Thymus (tissue), 11 donors: ENCODE measurements around the gene CHMP4A. TPM values are rescaled to one million over a fixed set of nuclear protein-coding genes. Genes with fewer than 3 reads are reported as not detected.
A peak's percentile ranks its signal among the peaks of the same experiment; 100 is the strongest.

Experiments used
- DNase-seq, 9 donors: peaks; one replicate each; pipeline ENCODE4 v3.0.0-alpha.2; 2013; ENCODE audit warnings: low spot score in 9 of 9, low read depth in 6 of 9, missing footprints in 1 of 9
- H3K27ac ChIP-seq, 2 donors: one replicate each; pipeline ENCODE4 v1.5.1; 2013; ENCODE audit warnings: control low read depth in 1 of 2, low read depth in 1 of 2, low read length in 1 of 2, mild to moderate bottlenecking in 1 of 2, moderate library complexity in 1 of 2
- H3K27me3 ChIP-seq, 2 donors: one replicate each; pipeline ENCODE4 v1.5.1; 2013; ENCODE audit warnings: low read length in 1 of 2; ENCODE audit not compliant: control insufficient read depth in 2 of 2, insufficient read depth in 1 of 2
- H3K36me3 ChIP-seq, 2 donors: one replicate each; pipeline ENCODE4 v1.5.1; 2013; ENCODE audit warnings: low read length in 1 of 2, mild to moderate bottlenecking in 1 of 2, moderate library complexity in 1 of 2; ENCODE audit not compliant: control insufficient read depth in 2 of 2, insufficient read depth in 2 of 2
- H3K4me1 ChIP-seq, 2 donors: one replicate each; pipeline ENCODE4 v1.5.1; 2013; ENCODE audit warnings: low read length in 2 of 2; ENCODE audit not compliant: control insufficient read depth in 2 of 2, insufficient read depth in 2 of 2
- H3K4me3 ChIP-seq, 2 donors: one replicate each; pipeline ENCODE4 v1.5.1; 2013; ENCODE audit warnings: low read length in 2 of 2, control low read depth in 1 of 2, mild to moderate bottlenecking in 1 of 2
- H3K9me3 ChIP-seq, 2 donors: one replicate each; pipeline ENCODE4 v1.5.1; 2013; ENCODE audit warnings: low read length in 1 of 2, mild to moderate bottlenecking in 1 of 2; ENCODE audit not compliant: control insufficient read depth in 2 of 2, insufficient read depth in 1 of 2
- WGBS: extraction: QIAGEN DNeasy Blood & Tissue Kit; methylation state at CpG from one replicate; pipeline ENCODE4 v1.1.7; 2013; 5-methylcytosine and 5-hydroxymethylcytosine counted together
- polyA plus RNA-seq: library from polyadenylated mRNA; stranded (reverse); fragments of 200-250 nt; gene quantifications from one replicate; pipeline ENCODE4 v1.2.3, GENCODE V29; 2013
- total RNA-seq: library from RNA; stranded (reverse); fragments of 120-200 nt; gene quantifications from one replicate; pipeline ENCODE4 v1.2.4, GENCODE V29; 2013
- donor health status: healthy.

CHMP4A gene
- total and polyA plus RNA-seq, 2 donors = 76.9 to 151 TPM

GRCh38 chr14:24240110-24240918 lies 27.0 kb upstream of the CHMP4A start:
- Histone ChIP-seq H3K27ac (no peak overlapping the region), H3K9me3 (no peaks in the 10 kb centered on the region), H3K36me3 (peaks cover 53 to 59% of the 10 kb centered on the region in 2 donors), H3K27me3 (no peaks in the 10 kb centered on the region), H3K4me1 (peaks cover 15 to 35% of the 10 kb centered on the region in 2 donors), H3K4me3 (no peak overlapping the region)
- WGBS = 96% methylated on average over 9 of the region's 9 CpGs
- no peak for DNase-seq

- no peak for DNase-seq
- no peaks in the 10 kb centered on the region for H3K9me3 ChIP-seq
- 97% methylated on average over 5 of the region's 5 CpGs for WGBS
- no peak overlapping the region for H3K4me3 ChIP-seq
- H3K4me1 ChIP-seq = peaks cover 15 to 36% of the 10 kb centered on the region in 2 donors
- H3K36me3 ChIP-seq = peaks cover 53 to 65% of the 10 kb centered on the region in 2 donors
- H3K27ac ChIP-seq = no peak overlapping the region
- no peaks in the 10 kb centered on the region for H3K27me3 ChIP-seq
Observed at GRCh38 chr14:24238527-24239037, 25.3 kb upstream of the CHMP4A start.

GRCh38 chr14:24238123-24238522 lies 24.8 kb upstream of the CHMP4A start:
- peaks cover 53 to 65% of the 10 kb centered on the region in 2 donors for H3K36me3 ChIP-seq
- no peaks in the 10 kb centered on the region for H3K9me3 ChIP-seq
- H3K27ac ChIP-seq = no peak overlapping the region
- H3K4me3 ChIP-seq = no peak overlapping the region
- peaks cover 16 to 36% of the 10 kb centered on the region in 2 donors for H3K4me1 ChIP-seq
- no peak for DNase-seq
- 97% methylated on average over 5 of the region's 5 CpGs for WGBS
- no peaks in the 10 kb centered on the region for H3K27me3 ChIP-seq

- Histone ChIP-seq H3K9me3 (no peaks in the 10 kb centered on the region), H3K27ac (no peak overlapping the region), H3K4me1 (peaks cover 18 to 35% of the 10 kb centered on the region in 2 donors), H3K4me3 (no peak overlapping the region), H3K27me3 (no peaks in the 10 kb centered on the region), H3K36me3 (peaks cover 53 to 65% of the 10 kb centered on the region in 2 donors)
- no peak for DNase-seq
- 97% methylated on average over 2 of the region's 2 CpGs for WGBS
Observed at GRCh38 chr14:24237463-24237955, 24.2 kb upstream of the CHMP4A start.

GRCh38 chr14:24236689-24237462 lies 23.6 kb upstream of the CHMP4A start:
- H3K9me3 ChIP-seq = no peaks in the 10 kb centered on the region
- WGBS = 97% methylated on average over 6 of the region's 6 CpGs
- no peaks in the 10 kb centered on the region for H3K27me3 ChIP-seq
- DNase-seq = no peak
- H3K4me3 ChIP-seq = no peak overlapping the region
- peaks cover 53 to 65% of the 10 kb centered on the region in 2 donors for H3K36me3 ChIP-seq
- no peak overlapping the region for H3K27ac ChIP-seq
- H3K4me1 ChIP-seq = peaks cover 18 to 33% of the 10 kb centered on the region in 2 donors

GRCh38 chr14:24235804-24236688 lies 22.8 kb upstream of the CHMP4A start:
- Histone ChIP-seq H3K27me3 (no peaks in the 10 kb centered on the region), H3K36me3 (peaks cover 52 to 63% of the 10 kb centered on the region in 2 donors), H3K4me1 (peaks cover 19 to 33% of the 10 kb centered on the region in 2 donors), H3K27ac (no peak overlapping the region), H3K9me3 (peaks cover 0 to 4% of the 10 kb centered on the region in 2 donors), H3K4me3 (no peak overlapping the region)
- WGBS = 98% methylated on average over 5 of the region's 5 CpGs
- DNase-seq = no peak

GRCh38 chr14:24234095-24235005 lies 21.1 kb upstream of the CHMP4A start:
- Histone ChIP-seq H3K36me3 (peaks cover 36 to 47% of the 10 kb centered on the region in 2 donors), H3K4me1 (peaks cover 14 to 22% of the 10 kb centered on the region in 2 donors), H3K4me3 (no peak overlapping the region), H3K27ac (no peak overlapping the region), H3K27me3 (no peaks in the 10 kb centered on the region), H3K9me3 (peaks cover 0 to 4% of the 10 kb centered on the region in 2 donors)
- 95% methylated on average over 3 of the region's 3 CpGs for WGBS
- no peak for DNase-seq

GRCh38 chr14:24233538-24233866 lies 20.2 kb upstream of the CHMP4A start:
- DNase-seq = no peak
- 78% methylated on average over 2 of the region's 2 CpGs for WGBS
- H3K4me1 ChIP-seq = peaks cover 14 to 22% of the 10 kb centered on the region in 2 donors
- H3K4me3 ChIP-seq = peak overlapping the region; percentile 66 to 77
- H3K36me3 ChIP-seq = peaks cover 28 to 38% of the 10 kb centered on the region in 2 donors
- H3K9me3 ChIP-seq = peaks cover 0 to 4% of the 10 kb centered on the region in 2 donors
- H3K27ac ChIP-seq = no peak overlapping the region
- H3K27me3 ChIP-seq = no peaks in the 10 kb centered on the region
